Ascending aorta (tissue), 2 donors: Measurements from ENCODE around the gene CENPP. TPM values are rescaled to one million over a fixed set of nuclear protein-coding genes. Genes with fewer than 3 reads are reported as not detected.

Experiments used
- DNase-seq, 2 donors: peaks; one replicate each; pipeline ENCODE4 v3.0.0-alpha.2; 2019; ENCODE audit warnings: low spot score in 2 of 2
- H3K27ac ChIP-seq, 2 donors: fragments of 200-600 bp; sonication (generic); one replicate each; pipeline ENCODE4 v1.5.1; 2016 to 2017; ENCODE audit warnings: mild to moderate bottlenecking in 1 of 2
- H3K27me3 ChIP-seq: fragments of 200-600 bp; sonication (generic); one replicate; pipeline ENCODE4 v1.5.1; 2017
- H3K36me3 ChIP-seq, 2 donors: fragments of 200-600 bp; sonication (generic); one replicate each; pipeline ENCODE4 v1.5.1; 2016
- H3K4me1 ChIP-seq, 2 donors: fragments of 200-600 bp; sonication (generic); one replicate each; pipeline ENCODE4 v1.5.1; 2016 to 2017; ENCODE audit warnings: mild to moderate bottlenecking in 1 of 2
- H3K4me3 ChIP-seq, 2 donors: fragments of 200-600 bp; sonication (generic); one replicate each; pipeline ENCODE4 v1.5.1; 2016 to 2017; ENCODE audit warnings: mild to moderate bottlenecking in 1 of 2
- H3K9me3 ChIP-seq, 2 donors: fragments of 200-600 bp; sonication (generic); one replicate each; pipeline ENCODE4 v1.5.1; 2016
- CTCF ChIP-seq, 3 experiments: fragments of 200-600 bp in 2 of 3; fragments of 450-650 bp in 1 of 3; sonication (generic) in 2 of 3; IDR thresholded peaks; one replicate each; pipeline ENCODE4 v1.5.1; 2016 to 2019; ENCODE audit warnings: antibody characterized with exemption in 3 of 3, mild to moderate bottlenecking in 1 of 3, moderate library complexity in 1 of 3
- intact Hi-C: fragments of 100-400 bp; cut with DNase I; formaldehyde crosslinking; loops from one replicate; pipeline ENCODE4 v1.15.1; 2023
- total RNA-seq: library from RNA; depleted of rRNA; stranded (reverse); fragments of >200 nt; gene quantifications from one replicate; pipeline ENCODE4 v1.1.0, GENCODE V29; 2016

The CENPP gene
- total RNA-seq, 1 donor from 2014 or later, result 0.43 TPM

- TF ChIP-seq CTCF (IDR thresholded peaks at IDR 0.05), result no peak
- peak overlapping the region in 1 of 2 donors; percentile 26 for H3K27ac ChIP-seq
- no peaks in the 10 kb centered on the region for H3K36me3 ChIP-seq
- intact Hi-C loops, result loop anchor here (5.0 kb wide), 2 partner anchors 66 to 96 kb away; partner anchors contain the start of gene ECM2
- H3K4me1 ChIP-seq, result peaks cover 7 to 43% of the 10 kb centered on the region in 2 donors
- H3K27me3 ChIP-seq, result no peaks in the 10 kb centered on the region
- DNase-seq, result no peak
- no peaks in the 10 kb centered on the region for H3K9me3 ChIP-seq
- H3K4me3 ChIP-seq, result no peak overlapping the region
These were observed 277.3 kb downstream of the CENPP start for GRCh38 chr9:92603100-92603499.

- H3K9me3 ChIP-seq, result no peaks in the 10 kb centered on the region
- H3K36me3 ChIP-seq, result no peaks in the 10 kb centered on the region
- no peaks in the 10 kb centered on the region for H3K27me3 ChIP-seq
- no peak overlapping the region for H3K27ac ChIP-seq
- no peak overlapping the region for H3K4me3 ChIP-seq
- peaks cover 13 to 42% of the 10 kb centered on the region in 2 donors for H3K4me1 ChIP-seq
- no peak for DNase-seq
- no peak for TF ChIP-seq CTCF (IDR thresholded peaks at IDR 0.05)
- intact Hi-C loops, result loop anchor here (5.0 kb wide), 2 partner anchors 67 to 97 kb away; partner anchors contain the start of gene ECM2
These were observed 278.2 kb downstream of the CENPP start for GRCh38 chr9:92603990-92604389.

GRCh38 chr9:92605224-92605623 is 279.5 kb downstream of the CENPP start:
- Histone ChIP-seq H3K9me3 (no peaks in the 10 kb centered on the region), H3K36me3 (no peaks in the 10 kb centered on the region), H3K27me3 (no peaks in the 10 kb centered on the region), H3K4me3 (no peak overlapping the region), H3K27ac (no peak overlapping the region), H3K4me1 (peaks cover 14 to 38% of the 10 kb centered on the region in 2 donors)
- DNase-seq, result no peak
- no peak for TF ChIP-seq CTCF (IDR thresholded peaks at IDR 0.05)
- intact Hi-C loops, result no loop called here

GRCh38 chr9:92607088-92607487 is 281.3 kb downstream of the CENPP start:
- intact Hi-C loops, result no loop called here
- peaks cover 7 to 25% of the 10 kb centered on the region in 2 donors for H3K4me1 ChIP-seq
- H3K27ac ChIP-seq, result peak overlapping the region; percentile 81 to 83

GRCh38 chr9:92607773-92608172 is 282.0 kb downstream of the CENPP start:
- peaks cover 0 to 11% of the 10 kb centered on the region in 2 donors for H3K36me3 ChIP-seq
- peak overlapping the region; percentile 81 to 83 for H3K27ac ChIP-seq

More at GRCh38 chr9:92607088-92607487, 281.3 kb downstream of the CENPP start:
- no peak for TF ChIP-seq CTCF (IDR thresholded peaks at IDR 0.05)
- DNase-seq, result no peak
- no peak overlapping the region for H3K4me3 ChIP-seq
- no peaks in the 10 kb centered on the region for H3K9me3 ChIP-seq
- H3K36me3 ChIP-seq, result peaks cover 0 to 6% of the 10 kb centered on the region in 2 donors
- no peaks in the 10 kb centered on the region for H3K27me3 ChIP-seq

More at GRCh38 chr9:92607773-92608172, 282.0 kb downstream of the CENPP start:
- no peak for TF ChIP-seq CTCF (IDR thresholded peaks at IDR 0.05)
- Histone ChIP-seq H3K4me3 (no peak overlapping the region), H3K4me1 (peaks cover 7 to 25% of the 10 kb centered on the region in 2 donors), H3K27me3 (no peaks in the 10 kb centered on the region), H3K9me3 (no peaks in the 10 kb centered on the region)
- intact Hi-C loops, result no loop called here
- DNase-seq, result no peak
